Measurements from ENCODE around the gene IQCE. TPM values are rescaled to one million over a fixed set of nuclear protein-coding genes. Genes with fewer than 3 reads are reported as not detected.

Gene IQCE
- total RNA-seq, 4 donors from 2014 or later, result 6.6 to 14.3 (median 12.8) TPM

GRCh38 chr7:2539031-2539911, 19.5 kb upstream of the IQCE start:
- TF ChIP-seq CTCF (IDR thresholded peaks at IDR 0.05), result no peak
- ATAC-seq (ENCODE audit: low FRiP score), result no peak
- DNase-seq (ENCODE audit: low spot score), result no peak

- no peak for DNase-seq (ENCODE audit: low spot score)
- no peak for ATAC-seq (ENCODE audit: low FRiP score)
- TF ChIP-seq CTCF (IDR thresholded peaks at IDR 0.05), result no peak
Observed at GRCh38 chr7:2540133-2540532, 18.6 kb upstream of the IQCE start.

- TF ChIP-seq CTCF (IDR thresholded peaks at IDR 0.05), result no peak
Observed at GRCh38 chr7:2540641-2541051, 18.1 kb upstream of the IQCE start.

GRCh38 chr7:2541291-2542010, 17.3 kb upstream of the IQCE start:
- DNase-seq (ENCODE audit: low spot score), result no peak
- TF ChIP-seq CTCF (IDR thresholded peaks at IDR 0.05), result no peak
- ATAC-seq (ENCODE audit: low FRiP score), result no peak

More at GRCh38 chr7:2540641-2541051, 18.1 kb upstream of the IQCE start:
- ATAC-seq (ENCODE audit: low FRiP score), result no peak
- no peak for DNase-seq (ENCODE audit: low spot score)

GRCh38 chr7:2542011-2542915, 16.5 kb upstream of the IQCE start:
- ATAC-seq (ENCODE audit: low FRiP score), result no peak
- no peak for TF ChIP-seq CTCF (IDR thresholded peaks at IDR 0.05)
- DNase-seq (ENCODE audit: low spot score), result no peak

- no peak for TF ChIP-seq CTCF (IDR thresholded peaks at IDR 0.05)
- DNase-seq (ENCODE audit: low spot score) (no peak), ATAC-seq (ENCODE audit: low FRiP score) (no peak)
Observed at GRCh38 chr7:2542916-2543871, 15.6 kb upstream of the IQCE start.

Data from omental fat pad (tissue), 4 donors.